Cardiac septum (tissue), 1 donor: Measurements from ENCODE around the gene WDR31. TPM values are rescaled to one million over a fixed set of nuclear protein-coding genes. Genes with fewer than 3 reads are reported as not detected.
"Not testable (repeated sequence)": the region's sequence is repeated elsewhere in the genome, so short reads cannot be mapped to it uniquely, and the experiment has no call there.

Experiments used
- DNase-seq: peaks from one replicate; pipeline ENCODE4 v3.0.0-alpha.2; 2020; ENCODE audit warnings: low spot score
- intact Hi-C: fragments of 100-400 bp; cut with DNase I; formaldehyde crosslinking; loops from one replicate; pipeline ENCODE4 v1.14.0; 2022
- long read RNA-seq: library from polyadenylated mRNA; unstranded; transcript quantifications from one replicate; pipeline ENCODE4 v2.0.0, GENCODE V29; 2021
- total RNA-seq: library from RNA; stranded (reverse); fragmentation: NEBNext Ultra II Directional; extraction: Animal tissue kit (Norgen Biotek cat#: 25700); gene quantifications from one replicate; pipeline ENCODE4 v1.2.1, GENCODE V29; 2021
- donor health status: DM: no; HTN: no; CAD: no.

The WDR31 gene
- total RNA-seq: 10.9 TPM
- long read RNA-seq, full-length matches to known transcripts: 5 of 13 reads
- long read RNA-seq, partial matches to known transcripts: 1 of 13 reads
- long read RNA-seq, other reads (novel, unspliced or antisense): 7 of 13 reads

DNA sequence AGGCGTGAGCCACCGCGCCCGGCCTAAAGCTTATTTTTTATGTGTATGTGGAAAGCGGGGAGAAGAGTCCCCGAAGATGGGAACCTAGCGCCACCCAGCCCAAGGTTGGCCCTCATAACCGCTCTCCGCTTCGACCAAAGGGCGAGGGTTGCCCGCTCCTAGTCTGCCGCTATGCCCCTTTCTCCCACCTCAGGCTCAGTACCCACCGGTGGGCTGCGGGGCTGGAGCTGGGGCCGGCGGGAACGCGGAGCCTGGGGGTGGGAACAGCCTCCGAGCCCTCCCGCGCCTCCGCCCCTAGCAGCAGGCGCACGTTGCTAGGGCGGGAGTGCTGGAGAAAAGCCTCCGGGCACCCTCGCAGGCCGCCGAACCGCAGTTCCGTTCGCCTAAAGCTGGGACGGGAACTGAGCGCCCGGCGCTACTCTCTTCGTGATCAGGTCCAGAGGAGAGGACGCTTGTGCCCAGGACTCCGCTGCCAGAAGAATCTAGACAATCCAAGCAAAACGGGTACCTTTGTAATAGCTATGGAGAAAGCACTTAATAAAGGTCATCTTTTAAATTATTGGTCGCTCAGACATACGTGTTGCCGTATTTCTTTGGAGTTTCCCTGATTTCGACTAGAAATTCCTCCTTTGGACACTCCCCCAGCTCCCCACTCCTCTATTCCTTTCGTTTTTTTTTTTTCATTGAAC, at the start of gene WDR31:
WDR31 (minus strand) TSS at position 265 of the 689 bp plus-strand sequence. CDS start 8,253 bp downstream, outside the sequence.
- peak; percentile 96 for DNase-seq
- intact Hi-C loops: loop anchor here (2.0 to 5.0 kb wide), 3 partner anchors 61 to 252 kb away; partner anchors contain the start of genes ALAD, CDC26 and PRPF4

DNA sequence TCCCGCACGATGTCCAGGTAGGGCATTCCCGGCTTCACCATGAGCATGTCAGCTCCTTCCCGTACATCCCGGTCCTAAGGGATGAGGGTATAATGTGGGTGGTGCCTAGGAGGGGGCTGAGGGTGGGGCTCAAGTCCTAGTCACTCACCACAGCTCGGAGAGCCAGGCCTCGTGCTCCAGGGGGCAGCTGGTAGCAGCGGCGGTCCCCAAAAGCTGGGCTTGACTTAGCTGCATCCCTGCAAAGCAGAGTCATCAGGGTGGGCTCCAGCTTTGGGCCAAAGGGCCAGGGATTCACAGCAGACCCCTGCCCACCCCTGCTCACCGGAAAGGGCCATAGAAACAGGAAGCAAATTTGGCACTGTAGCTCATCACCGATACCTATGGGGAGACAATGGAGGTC, 49.4 kb upstream of the WDR31 start:
- DNase-seq: no peak
- intact Hi-C loops: no loop called here

DNA sequence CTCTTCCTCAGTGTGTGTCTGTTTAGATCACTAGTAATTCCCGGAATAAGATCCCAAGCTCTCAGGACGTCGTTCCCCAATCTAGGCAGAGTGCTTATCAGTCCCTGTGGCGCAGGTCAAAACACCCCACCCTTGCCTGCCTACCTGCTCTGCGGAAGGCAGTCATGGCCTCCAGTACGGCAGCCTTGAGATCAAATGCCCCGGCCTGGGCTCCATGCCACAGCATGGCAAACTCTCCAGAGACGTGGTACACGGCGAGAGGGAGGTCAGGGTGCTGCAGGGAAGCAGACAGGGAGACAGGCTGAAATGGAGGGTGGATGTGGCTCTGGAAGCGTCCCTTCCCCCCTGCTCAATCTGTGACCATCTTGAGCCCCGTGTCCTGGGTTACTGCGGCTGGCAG, 48.8 kb upstream of the WDR31 start:
- no peak for DNase-seq
- intact Hi-C loops: no loop called here

DNA sequence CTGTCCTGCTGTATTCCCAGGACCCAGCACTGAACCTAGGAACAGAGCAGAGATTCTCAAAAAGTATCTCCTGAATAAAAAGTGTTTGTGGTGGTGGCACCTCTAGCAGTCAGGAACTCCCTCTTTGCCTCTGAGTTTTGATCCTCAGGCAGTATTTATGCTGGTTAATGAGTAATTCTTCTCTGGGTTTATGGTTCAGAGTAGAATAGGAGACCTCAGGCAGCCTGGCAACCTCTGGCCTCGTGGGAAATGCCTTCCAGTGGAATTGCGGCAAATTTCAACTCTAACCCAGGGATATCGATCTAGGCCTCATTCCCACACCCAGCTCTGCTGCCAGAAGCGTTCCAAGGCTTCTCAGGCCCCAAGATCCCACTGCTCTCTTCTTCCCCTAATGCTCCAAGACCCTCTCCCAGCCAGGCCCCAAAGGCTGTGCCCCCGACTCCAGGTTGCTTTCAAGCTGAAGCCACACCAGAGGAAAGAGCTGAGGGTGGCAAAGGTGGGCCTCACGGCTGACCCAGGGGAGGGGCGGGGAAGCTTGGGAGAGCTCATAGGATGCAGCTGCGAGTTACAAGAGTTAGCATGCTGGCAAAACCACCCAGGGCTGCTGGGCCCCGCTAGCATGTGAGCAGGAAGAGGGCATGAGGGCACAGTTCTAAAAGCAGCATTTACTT, 47.6 kb upstream of the WDR31 start:
- no peak for DNase-seq
- intact Hi-C loops: no loop called here

DNA sequence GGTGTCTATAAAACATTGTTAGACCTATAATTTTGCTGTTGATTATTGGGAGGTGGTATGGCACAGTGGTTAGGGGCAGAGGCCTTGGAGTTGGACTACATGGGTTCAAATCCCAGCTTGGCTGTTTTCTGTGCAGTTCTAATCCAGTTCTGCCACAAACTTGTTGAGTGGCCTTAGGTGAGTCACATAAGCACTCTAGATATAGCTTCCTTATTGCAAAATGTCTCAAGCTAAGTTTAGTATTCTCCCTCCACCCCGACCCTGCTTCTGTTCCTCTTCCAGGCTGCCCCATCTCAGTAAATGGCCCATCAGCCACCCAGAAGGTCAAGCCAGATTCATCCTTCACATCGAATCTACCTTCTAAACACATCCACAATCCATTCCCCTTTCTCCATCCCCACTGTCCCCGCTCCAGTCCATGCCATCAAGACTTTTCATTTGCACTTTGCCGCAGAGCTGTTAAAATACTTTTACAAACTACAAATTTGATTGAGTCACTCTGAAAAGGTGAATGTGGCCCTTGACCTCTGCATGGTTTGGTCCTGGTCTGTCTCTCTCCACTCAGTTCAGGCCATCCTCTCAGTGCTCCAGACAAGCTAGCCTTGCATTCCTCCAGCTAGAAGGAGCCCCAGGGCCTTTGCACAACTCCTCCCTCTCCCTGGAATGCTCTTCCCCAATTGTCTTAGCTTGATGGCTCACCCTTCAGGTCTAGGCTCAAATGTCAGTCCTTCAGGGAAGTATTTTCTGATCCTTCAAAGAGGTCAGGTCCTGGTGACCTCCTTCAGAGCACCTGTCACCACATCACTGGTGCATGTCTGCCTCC, 46.7 kb upstream of the WDR31 start:
- DNase-seq: no peak
- intact Hi-C loops: no loop called here

- DNase-seq: no peak
- intact Hi-C loops: no loop called here
Measured at GRCh38 chr9:113381909-113382411, 41.9 kb upstream of the WDR31 start.

- DNase-seq, intact Hi-C loops: not testable (repeated sequence)
Measured at GRCh38 chr9:113381441-113381840, 41.4 kb upstream of the WDR31 start.

- intact Hi-C loops: no loop called here
Measured at GRCh38 chr9:113380869-113381378, 40.8 kb upstream of the WDR31 start.

DNA sequence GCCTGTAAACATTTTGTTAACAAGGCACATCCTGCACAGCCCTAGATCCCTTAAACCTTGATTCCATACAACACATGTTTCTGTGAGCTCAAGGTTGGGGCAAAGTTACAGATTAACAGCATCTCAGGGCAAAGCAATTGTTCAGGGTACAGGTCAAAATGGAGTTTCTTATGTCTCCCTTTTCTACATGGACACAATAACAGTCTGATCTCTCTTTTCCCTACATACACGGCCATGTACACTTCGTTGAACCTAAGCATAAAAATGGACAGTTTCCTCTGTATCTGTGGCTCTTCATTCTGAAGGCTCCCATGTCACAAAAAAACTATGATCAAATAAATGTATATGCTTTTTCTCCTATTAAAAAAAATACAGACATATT, 39.7 kb upstream of the WDR31 start:
- DNase-seq, intact Hi-C loops: not testable (repeated sequence)

More at GRCh38 chr9:113380869-113381378, 40.8 kb upstream of the WDR31 start:
- DNase-seq: no peak

GRCh38 chr9:113379094-113379828, 39.2 kb upstream of the WDR31 start:
- intact Hi-C loops, DNase-seq: not testable (repeated sequence)

DNA sequence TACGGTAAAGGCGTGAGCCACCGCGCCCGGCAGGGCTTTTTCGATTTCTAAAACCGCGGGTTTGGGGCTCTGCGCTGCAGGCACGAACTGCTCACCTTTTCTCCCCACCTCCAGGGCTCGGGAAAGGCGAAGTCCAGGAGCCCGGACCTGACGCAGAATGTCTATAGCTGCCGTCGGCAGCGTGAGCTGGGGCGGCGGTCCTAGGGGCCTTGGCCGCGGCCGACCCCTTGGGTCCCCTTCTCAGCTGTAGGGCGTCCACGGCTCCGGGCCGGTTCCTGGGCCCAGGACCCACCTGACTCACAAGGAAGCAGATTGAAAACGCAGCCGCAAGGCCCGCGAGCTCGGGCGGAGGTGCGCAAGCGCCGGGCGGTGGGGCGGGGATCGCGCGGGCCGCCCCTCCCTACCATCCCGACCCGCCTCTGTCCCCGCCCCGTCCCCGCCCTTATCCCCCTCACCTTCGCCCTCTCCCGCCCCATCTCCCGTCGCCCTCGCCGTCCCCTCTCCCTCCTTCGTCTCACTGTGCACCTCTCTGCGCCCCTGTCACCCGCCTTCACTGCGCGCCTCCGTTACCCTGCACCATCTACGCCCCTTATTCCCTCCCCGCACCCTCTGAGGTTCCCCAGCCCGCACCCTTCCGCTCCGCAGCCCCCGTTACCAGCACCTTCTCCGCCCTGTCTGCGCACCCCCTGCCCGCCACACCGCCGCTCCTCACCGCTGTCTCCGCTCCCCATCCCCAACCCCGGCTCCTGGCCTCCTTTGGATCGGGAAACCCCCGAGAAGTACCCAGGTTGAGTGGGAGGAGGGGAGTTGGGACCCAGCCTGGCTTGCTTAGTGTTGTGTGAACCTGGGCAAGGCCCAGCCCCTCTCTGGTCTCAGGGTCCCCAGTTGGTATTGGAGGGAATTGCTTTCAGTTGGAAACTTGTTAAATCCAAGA, 36.8 kb upstream of the WDR31 start, which contains the start of gene HDHD3:
HDHD3 (minus strand) TSS at position 353 of the 934 bp plus-strand sequence. CDS start 2,632 bp downstream, outside the sequence.
- DNase-seq: peak; percentile 92
- intact Hi-C loops: no loop called here

DNA sequence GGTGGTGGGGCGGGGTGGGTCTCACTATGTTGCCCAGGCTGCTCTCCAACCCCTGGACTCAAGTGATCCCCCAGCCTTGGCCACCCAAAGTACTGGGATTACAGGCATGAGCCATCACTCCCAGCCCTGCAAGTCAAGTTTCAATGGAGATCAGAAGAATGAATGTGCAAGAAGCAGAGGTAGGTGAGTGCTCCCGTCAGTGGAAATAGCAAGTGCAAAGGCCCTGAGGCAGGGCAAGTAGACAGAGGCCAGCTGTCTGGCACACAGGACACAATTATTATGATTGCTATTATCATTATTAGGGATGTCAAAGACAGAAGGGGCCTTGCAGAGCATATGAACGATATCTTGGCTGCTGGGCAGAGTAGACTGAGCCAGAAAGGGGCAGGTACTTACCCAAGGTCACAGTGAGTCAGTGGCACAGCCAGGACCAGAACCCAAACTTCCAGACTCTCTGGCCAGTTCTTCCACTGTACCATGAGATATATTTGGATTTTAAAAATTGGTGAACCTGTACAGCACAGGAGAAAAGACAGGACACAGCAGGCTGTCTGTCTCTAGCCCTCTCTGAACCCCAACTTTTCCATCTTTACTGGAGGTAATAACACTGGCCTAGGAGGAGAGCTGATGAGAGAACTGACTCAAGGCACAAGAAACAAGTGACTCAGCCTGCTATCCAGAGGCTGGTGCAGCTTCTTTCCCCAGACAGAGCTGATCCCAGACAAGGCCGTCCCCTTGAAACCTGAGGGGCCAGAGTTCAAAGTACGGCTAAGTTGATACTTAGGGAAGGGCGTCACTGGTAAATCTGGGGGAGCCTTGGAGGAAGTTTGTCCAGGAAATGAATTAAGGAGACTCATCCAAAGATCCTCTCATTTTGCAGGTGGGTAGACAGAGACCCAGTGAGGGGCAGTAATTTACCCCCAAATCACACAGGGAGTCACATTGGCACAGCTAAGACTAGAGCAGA, 35.3 kb upstream of the WDR31 start:
- no peak for DNase-seq
- intact Hi-C loops: no loop called here

- no peak for DNase-seq
- intact Hi-C loops: no loop called here
Measured at GRCh38 chr9:113373676-113374392, 33.8 kb upstream of the WDR31 start.

- no peak for DNase-seq
- intact Hi-C loops: no loop called here
Measured at GRCh38 chr9:113373256-113373655, 33.2 kb upstream of the WDR31 start.

DNA sequence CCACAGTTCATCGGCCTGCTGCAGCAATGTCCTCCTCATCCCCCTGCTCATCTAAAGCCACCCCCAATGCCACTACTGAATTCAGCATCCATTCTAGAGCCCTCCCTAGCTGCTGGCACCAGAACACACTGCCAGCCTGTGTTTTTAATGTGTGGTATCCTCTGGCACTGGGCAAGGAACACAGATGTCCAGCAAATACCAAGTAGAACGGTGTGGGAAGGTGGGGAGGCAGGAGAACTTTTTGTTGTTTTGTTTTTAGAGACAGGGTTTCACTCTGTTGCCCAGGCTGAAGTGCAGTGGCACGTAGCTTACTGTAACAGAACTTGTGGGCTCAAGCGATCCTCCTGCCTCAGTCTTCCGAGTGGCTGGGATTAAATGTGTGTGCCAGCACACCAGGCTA, 32.0 kb upstream of the WDR31 start:
- intact Hi-C loops: no loop called here

GRCh38 chr9:113370806-113371325, 30.8 kb upstream of the WDR31 start:
- intact Hi-C loops: no loop called here
- no peak for DNase-seq

More for the DNA sequence above, 32.0 kb upstream of the WDR31 start:
- no peak for DNase-seq
